DMS 273 (cell line): Measurements from ENCODE around the gene SERPINA12.

Experiments used
- DNase-seq: peaks from one replicate; lab custom pipeline; 2025; ENCODE audit not compliant: unreplicated experiment; lab: John Stamatoyannopoulos, UW

The SERPINA12 gene

DNA sequence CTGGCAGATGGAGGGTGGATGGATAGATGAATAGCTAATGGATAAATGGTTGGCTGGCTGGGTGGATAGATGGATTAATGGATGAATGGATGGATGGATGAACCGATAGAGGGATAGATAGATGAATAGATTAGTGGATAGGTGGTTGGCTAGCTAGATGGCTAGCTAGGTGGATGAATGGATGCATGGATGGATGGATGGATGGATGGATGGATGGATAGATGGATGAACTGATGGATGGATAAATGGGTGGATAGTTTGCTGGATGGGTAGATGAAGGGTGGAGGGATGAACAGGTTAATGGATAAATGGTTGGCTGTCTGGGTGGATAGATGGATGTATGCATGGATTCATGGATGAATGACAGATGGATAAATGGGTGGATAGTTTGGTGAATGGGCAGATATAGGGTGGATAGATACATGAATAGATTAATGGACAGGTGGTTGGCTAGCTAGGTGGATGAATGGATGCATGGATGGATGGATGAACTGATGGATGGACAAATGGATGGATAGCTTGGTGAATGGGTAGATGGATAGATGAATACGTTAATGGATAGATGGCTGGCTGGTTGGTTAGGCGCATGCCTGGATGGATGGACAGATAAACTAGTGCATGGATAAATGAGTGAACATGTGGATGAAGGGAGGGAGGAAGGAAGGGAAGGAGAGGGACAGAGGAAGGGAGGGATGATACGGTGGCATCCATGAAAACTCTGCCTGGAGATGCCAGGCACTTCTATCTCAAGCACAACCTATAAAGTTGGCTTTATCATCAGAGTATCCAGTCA lies 41.3 kb downstream of the SERPINA12 start:
- no peak for DNase-seq

GRCh38 chr14:94466706-94467370 lies 42.4 kb downstream of the SERPINA12 start:
- DNase-seq, result no peak

DNA sequence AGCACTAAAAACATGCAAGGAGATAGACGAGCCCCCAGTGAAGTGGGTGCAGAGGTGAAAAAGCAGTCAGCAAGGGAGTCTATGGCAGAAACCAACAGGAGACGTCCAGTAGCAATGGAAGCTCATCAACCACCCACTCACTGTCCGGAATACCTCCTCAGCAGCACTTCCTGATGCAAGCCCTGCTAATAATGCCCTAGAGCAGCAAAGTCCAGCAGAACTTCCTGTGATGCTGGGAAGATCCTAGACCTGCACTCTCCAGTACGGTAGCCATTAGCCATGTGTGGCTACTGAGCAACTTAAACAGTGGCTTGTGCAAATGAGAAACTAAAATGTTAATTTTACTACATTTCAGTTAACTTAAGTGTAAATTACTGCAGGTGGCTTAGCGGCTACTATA lies 44.2 kb downstream of the SERPINA12 start:
- no peak for DNase-seq

GRCh38 chr14:94464290-94464689 lies 45.0 kb downstream of the SERPINA12 start:
- DNase-seq, result no peak

GRCh38 chr14:94462763-94463572 lies 46.3 kb downstream of the SERPINA12 start:
- no peak for DNase-seq

DNA sequence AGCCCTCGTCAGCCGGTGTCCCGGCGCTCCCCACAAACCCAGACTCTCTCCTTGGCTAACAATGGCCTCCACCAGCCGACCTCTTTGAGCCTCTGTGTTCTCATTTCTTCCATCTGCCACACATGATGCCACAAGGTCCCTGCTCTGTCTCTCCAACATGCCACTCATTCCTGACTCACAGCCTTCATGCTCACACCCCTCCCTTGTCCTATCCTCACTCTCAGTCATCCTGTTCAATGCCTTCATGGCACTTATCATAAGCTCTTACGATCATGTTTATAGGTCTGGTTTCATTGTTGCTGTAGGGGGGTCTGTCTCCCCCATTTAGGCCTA lies 47.1 kb downstream of the SERPINA12 start:
- DNase-seq, result no peak

DNA sequence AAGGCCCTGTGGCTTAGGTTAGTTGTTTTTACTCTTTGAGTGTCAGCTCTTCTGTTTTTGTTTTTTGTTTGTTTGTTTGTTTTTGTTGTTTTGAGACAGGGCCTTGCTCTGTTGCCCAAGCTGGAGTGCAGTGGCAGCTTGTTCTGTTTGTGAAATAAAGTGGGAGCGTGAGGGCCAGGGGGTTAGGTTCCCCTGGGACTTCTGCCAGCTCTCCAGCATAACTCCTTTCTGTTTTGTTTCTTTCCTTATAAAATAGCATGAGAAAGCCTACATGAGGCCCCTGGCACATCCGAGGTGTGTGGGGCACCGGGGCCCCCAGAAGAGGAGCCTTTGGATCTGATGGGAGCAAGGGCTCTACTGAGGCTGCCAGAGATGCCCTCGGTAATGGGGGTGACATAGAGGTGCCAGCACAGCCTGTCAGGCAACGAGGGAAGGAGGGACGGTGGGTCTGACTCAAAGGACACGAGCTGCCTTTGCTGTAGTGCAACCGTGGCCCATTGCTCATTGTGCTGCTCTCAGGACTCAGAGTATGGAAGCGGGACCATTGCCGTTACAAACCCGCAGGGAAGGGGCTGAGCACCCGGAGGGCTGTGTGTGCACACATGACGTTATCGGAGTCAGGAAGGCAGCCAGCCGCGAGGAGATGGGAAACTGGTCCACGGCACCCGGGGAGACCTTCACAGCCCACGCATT lies 47.6 kb downstream of the SERPINA12 start:
- no peak for DNase-seq

DNA sequence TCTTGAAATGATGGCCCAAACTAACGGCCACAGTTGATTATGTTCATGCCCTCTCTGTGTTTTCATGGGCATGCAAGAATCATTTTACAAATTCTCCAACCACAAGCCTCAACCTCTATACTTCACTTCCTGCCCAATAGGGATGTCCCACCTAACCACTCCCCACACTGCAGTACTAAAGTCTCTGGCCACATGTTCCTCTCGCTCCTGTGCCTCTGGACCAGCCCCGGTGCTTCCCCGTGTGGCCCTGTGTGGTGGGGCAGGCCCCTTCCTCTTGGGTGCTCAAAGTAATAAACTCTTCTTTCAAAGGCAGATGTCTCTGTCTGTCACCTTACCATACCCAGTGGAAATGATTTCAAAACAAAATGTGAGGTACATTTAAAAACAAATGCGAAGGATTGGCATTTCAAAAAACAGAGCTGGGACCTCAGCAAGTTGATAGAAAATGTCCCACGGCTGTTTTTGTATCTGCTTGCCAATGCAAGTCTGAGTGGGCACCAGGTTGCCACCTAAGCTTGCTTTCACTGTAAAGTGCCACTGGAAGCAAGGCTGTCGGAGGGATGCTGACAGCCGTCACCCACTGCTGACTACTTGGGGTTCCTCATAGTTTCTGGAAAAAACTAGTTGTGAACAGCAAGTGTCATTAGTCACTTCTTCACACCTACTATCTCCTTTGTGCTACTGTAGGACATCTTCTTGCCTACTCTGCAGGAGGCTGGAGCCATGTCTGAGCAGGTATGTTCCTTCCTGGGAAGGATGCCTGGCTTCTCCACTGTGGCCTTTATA lies 48.4 kb downstream of the SERPINA12 start:
- no peak for DNase-seq

GRCh38 chr14:94458558-94459205 lies 50.6 kb downstream of the SERPINA12 start:
- no peak for DNase-seq

DNA sequence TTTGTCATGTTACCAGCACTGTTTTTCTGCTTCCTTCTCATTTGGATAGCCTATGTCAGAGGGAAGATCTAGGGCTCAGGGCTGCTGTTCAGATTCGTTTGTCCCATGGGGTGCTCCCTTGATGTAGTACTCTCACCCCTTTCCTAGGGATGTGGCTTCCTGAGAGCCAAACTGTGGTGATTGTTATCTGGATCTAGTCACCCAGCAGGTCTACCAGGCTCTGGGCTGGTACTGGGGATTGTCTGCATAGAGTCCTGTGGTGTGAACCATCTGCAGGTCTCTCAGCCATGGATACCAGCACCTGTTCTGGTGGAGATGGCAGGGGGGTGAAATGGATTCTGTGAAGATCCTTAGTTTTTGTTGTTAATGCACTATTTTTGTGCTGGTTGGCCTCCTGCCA lies 51.2 kb downstream of the SERPINA12 start:
- DNase-seq, result no peak

- DNase-seq, result no peak
These were observed 53.3 kb downstream of the SERPINA12 start for GRCh38 chr14:94455928-94456327.

GRCh38 chr14:94451826-94452225 lies 57.4 kb downstream of the SERPINA12 start:
- no peak for DNase-seq

DNA sequence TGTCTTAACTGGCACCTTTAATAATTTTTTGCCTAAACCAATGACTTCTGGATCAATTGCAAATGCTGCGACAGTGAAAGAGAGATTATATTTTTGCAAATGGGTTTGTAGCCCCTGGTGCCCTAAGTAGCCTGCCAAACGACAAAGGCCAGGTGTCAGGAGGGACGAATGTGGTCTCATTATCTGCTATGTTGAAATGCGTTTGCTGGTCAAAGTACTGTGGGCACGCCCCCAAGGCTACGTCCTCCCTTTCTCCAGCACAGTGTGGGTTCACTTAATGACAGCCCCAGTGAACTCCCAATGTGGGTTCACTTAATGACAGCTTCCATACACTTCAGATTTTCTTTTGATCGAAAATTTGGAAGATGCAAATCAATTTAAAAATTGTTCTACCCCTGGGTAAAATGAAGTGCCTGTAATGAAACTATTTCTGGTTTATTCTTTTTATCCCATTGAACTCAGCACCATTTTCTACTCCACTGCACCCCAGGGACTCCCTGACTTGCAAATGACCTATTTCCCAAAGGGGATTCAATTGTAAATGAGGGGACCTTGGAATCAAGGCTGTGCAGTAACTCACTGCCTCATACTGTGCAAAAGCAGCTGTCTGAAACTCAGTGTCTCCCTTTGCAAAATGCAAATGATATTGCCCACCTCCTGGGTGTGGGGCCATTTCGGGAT lies 58.0 kb downstream of the SERPINA12 start:
- DNase-seq, result no peak

GRCh38 chr14:94450722-94451090 lies 58.6 kb downstream of the SERPINA12 start:
- no peak for DNase-seq

GRCh38 chr14:94449930-94450329 lies 59.3 kb downstream of the SERPINA12 start:
- DNase-seq, result no peak

DNA sequence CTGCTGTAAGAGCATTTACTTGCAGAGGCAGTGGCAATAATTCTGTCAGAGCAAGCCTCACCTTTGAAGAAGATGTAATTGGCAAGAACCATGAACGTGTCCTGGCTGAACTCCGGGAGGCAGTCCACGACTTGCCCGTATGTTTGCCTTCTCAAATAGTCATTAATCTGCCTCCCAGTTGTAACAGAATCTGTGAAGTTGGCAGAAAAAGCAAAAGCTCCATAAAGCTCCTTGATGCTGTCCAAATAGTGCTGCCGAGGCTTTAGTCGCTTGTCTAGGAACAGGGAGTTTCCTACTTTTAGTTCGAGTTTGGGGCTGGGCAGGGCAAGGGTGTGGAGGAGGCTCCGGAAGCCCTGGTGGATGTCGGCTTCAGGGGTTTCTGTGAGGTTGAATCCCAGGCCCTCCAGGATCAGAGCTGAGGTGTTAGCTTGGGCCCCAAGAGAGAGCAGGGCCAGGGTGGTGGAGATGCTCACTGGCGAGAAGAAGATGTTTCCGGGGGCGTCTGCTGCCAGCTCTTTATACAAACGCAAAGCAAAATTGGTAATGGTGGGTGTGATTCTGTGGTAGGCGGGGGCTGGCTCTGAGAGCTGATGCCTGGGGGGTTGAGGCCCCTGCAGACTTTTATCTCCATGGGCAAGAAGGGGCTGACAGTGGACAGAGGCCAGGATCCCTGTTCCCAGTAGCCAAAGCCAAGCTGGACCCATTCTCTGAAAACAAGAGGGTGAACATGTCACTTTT lies 61.0 kb downstream of the SERPINA12 start:
- DNase-seq, result no peak

GRCh38 chr14:94447206-94447605 lies 62.1 kb downstream of the SERPINA12 start:
- DNase-seq, result no peak

DNA sequence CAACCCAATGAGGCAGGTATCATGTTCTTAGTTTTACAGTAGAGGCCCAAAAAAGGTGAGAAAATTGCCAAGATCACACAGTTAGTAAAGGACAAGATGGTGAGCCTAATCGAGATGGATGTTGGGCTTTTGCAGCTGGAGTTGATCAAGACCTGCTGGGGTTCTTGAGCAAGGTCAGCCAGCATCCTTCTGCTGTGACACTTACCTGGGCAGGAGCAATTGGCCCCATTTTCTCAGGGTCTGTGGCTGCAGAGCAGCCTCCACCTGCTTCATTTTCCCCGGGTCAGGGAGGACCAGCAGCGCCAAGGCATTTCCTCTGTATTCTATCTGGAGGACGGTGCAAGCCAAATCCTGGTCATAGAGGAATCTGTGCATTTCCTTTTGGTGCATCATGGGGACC lies 63.1 kb downstream of the SERPINA12 start:
- DNase-seq, result no peak

DNA sequence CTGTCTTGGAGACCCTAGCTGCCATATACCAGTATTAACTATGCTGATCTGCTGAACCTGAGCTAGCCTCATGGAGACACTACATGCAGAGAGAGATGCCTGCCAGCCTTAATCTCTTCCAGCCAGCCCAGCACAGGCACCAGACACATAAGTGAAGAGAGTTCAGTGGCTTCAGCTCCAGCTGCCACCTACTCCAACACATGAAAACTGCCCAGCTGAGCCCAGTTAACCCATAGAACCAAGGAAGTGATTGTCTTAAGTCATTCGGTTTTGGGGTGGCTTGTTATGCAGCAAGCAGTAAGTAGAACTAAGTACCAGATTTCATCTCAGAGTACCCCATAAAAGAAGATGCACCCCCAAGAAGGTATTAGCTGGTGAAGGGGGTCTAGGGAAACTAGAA lies 64.3 kb downstream of the SERPINA12 start:
- DNase-seq, result no peak
